KOPT-K1 (cell line): ENCODE results near the gene SSBP3.
"Not testable (repeated sequence)": the region's sequence is repeated elsewhere in the genome, so short reads cannot be mapped to it uniquely, and the experiment has no call there.

ENCODE experiments used
- H3K27ac ChIP-seq: fragments of 200-600 bp; sonication (generic); 2 replicates; pipeline ENCODE4 v1.5.1; 2016; ENCODE audit warnings: antibody characterized with exemption, mild to moderate bottlenecking, low read depth, low read length; ENCODE audit not compliant: poor library complexity, severe bottlenecking
- H3K36me3 ChIP-seq: fragments of 200-600 bp; sonication (generic); 2 replicates; pipeline ENCODE4 v1.5.1; 2017; ENCODE audit warnings: antibody characterized with exemption, mild to moderate bottlenecking, low read length, moderate library complexity; ENCODE audit not compliant: insufficient read depth
- H3K9me3 ChIP-seq: fragments of 200-600 bp; sonication (generic); 2 replicates; pipeline ENCODE4 v1.5.1; 2017; ENCODE audit warnings: antibody characterized with exemption, low read length, mild to moderate bottlenecking; ENCODE audit not compliant: insufficient read depth, poor library complexity, severe bottlenecking

Gene SSBP3

DNA sequence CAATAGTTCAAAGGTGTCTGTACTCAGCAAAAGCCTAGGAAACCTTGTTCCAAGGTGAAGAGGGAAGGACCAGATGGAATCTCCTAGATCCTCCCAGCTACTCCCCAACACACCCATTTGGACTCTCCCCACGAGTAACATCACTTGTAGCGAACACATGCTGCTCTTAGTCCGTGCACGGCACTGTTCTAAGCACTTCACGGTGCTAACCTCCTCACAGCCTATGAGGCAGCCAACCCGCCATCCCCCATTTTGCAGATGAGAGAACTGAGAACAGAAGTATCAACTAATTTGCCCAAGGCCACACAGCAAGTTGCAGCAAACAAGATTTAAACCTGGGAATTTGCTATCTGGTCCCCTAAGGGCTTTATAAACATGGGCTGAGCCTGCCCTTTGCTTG lies 182.0 kb downstream of the SSBP3 start:
- peaks cover 97% of the 10 kb centered on the region for H3K36me3 ChIP-seq
- H3K9me3 ChIP-seq, result no peaks in the 10 kb centered on the region
- no peak overlapping the region for H3K27ac ChIP-seq

DNA sequence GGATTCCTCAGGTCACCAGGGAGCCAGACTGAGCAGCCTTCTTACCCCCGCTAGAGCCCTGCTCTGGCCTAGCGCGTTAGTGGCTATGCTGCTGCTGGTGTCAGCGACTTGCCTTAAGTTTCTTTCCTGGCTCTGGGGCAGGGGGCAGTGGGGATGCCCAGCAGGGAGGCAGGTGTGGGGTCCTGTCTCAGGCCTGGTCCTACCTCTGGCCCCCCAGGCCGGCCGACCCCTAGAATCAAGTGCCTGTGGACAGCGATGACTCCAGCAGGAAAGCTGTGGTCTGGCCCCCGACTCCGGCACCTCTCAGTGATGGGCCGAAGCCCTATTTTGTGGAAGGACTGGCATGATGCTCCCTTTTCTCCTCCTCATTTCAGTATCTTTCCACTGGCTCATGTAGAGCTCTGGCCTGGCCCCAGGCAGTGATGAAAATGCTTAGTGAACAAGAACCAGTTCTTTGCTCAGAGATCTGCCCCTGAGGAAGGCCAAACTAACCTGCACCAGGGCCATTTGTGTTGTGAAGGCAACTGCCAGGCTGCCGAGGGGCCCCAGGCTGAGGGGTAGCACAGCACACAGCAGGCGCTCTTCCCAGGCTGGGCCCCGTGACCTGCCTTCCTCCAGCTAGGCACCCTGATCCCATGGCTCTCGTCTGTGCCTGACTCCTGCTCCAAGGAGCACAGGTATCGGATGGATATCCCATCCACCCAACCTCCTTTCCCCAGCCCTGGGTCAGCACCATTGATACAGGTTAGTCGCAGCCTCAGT lies 182.6 kb downstream of the SSBP3 start:
- H3K36me3 ChIP-seq, result peaks cover 97% of the 10 kb centered on the region
- no peaks in the 10 kb centered on the region for H3K9me3 ChIP-seq
- no peak overlapping the region for H3K27ac ChIP-seq

DNA sequence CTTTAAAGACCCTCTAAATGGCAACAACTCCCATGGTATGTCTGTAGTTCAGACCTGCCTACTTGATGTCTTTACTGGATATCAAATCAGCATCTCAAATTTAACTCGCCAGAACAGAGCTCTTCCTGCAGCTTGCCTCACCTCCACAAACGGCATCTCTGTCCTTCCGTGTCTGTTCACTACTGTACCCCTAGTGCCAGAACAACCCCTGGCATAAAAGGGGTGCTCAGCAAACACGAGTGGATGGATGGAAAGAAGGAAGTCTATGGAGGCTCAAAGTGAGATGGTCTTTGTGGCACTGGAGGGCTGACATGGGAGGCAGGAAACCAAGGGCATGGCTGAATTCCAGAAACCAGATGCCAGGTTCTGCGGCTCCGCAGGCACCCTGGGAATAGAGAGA lies 183.5 kb downstream of the SSBP3 start:
- H3K9me3 ChIP-seq, result no peaks in the 10 kb centered on the region
- H3K27ac ChIP-seq, result no peak overlapping the region
- H3K36me3 ChIP-seq, result peaks cover 97% of the 10 kb centered on the region

DNA sequence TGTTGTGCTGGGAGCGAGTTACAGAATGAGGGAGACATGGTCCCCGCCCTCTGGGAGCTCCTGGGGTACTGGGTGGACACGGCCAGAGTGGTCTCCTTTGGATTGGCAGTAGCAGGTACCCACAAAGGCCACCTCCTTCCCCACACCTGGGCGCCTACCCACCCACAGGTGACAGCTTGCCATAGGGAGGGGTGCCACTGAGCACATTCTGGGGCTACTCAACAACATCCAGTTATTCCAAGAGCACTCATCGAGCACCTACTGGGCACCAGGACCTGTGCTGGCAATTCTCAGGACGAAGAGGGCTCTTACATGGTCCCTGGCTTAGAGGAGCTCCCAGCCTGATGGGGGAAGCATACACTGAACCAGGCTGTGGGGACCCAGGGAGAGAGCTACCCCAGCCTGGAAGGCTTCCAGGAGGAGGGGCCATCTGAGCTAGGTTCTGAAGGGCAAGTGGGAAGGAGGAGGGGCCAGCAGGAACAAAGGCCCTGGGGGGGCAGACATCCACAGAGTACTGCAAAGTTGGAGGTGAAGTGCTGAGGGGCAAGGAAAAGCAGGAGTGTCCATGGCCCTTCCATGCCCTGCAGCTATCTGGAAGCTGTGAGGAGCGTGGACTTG lies 184.2 kb downstream of the SSBP3 start:
- Histone ChIP-seq H3K36me3 (peaks cover 97% of the 10 kb centered on the region), H3K27ac (no peak overlapping the region), H3K9me3 (no peaks in the 10 kb centered on the region)

DNA sequence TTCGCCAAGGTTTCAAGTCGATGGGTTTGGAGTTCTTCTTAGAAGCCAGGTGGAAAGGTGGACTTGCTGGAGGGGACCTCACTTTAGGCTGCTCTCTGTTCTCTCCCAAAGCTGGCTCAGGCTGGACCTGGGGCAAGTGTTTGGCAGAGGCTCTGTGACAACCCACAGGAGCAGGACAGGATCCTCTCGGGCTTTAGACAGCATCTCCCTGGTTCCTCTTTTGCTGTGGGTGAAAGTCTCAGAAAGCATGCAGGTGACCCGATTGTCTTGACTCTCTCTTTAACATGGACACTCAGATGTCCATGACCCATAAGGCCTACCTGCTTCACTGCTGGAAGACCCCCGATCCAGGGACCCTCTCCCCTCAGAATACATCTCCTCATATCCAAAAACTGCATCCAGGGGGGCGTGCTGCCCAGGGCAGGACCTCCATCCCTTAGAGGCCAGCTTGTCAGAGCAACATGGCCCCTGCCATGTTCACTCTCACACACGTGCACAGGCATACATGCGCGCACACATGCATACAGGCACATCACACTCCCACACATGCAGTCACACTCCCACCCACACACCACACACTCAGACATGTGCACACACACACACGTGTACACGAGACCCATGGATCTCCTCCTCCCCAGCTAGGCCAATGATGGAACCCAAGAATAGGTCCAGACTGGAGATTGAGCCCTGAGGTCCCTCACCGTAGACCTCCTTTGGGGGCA lies 184.9 kb downstream of the SSBP3 start:
- H3K27ac ChIP-seq, result no peak overlapping the region
- peaks cover 98% of the 10 kb centered on the region for H3K36me3 ChIP-seq
- H3K9me3 ChIP-seq, result no peaks in the 10 kb centered on the region

DNA sequence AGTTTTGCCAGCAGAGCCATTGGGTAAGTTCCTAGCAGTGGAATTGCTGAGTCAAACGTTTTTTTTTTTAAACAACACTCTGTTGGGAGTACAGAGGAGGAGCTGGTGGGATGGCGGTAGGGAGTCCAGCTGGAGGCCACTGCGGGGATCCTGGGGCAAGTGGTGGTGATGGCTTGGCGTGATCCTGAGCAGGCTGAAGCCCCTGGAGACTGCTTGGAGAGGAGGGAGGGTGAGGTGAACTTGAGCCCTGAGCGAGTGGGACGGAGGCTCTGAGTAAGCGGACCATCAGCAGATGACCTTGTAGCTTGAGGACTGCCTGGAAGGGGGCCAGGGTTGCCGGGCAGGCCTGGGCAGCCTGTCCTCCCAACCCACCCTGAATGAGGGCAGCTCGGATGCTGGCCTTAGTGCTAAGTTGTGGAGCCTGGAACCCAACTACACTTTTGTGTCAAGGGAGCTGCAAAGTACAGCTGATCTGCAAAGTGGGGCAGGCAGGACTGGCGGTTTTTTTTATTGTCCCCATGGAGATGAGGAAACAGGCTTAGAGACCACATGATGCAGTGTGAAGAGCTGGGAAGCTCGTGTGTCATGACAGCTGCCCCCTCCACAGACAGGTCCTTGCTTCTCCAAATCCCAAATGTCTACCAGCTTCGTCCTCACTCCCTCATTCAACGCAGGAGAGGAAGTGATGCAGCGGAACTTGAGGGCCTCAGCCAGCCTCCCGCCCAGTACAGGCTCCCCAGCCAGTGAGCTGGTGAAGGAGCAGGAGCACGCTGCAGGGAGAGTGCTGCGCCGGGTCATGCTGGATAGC lies 186.0 kb downstream of the SSBP3 start:
- peaks cover 98% of the 10 kb centered on the region for H3K36me3 ChIP-seq
- H3K27ac ChIP-seq, result no peak overlapping the region
- no peaks in the 10 kb centered on the region for H3K9me3 ChIP-seq

DNA sequence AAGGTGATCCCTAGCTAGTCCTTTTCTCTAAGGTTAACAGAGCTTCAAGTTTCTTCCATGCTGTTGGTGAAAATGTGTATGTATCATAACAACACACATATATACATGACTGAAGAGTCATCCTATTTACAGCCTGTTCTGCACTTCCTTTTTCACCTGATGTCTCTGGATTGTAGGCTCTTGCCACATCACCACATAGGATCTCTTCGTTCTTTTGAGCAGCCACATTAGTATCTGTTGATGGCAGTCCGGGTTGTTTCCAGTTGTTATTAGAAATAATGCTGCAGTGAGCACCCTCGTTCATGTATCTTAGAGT lies 186.5 kb downstream of the SSBP3 start:
- no peaks in the 10 kb centered on the region for H3K9me3 ChIP-seq
- no peak overlapping the region for H3K27ac ChIP-seq
- peaks cover 98% of the 10 kb centered on the region for H3K36me3 ChIP-seq

DNA sequence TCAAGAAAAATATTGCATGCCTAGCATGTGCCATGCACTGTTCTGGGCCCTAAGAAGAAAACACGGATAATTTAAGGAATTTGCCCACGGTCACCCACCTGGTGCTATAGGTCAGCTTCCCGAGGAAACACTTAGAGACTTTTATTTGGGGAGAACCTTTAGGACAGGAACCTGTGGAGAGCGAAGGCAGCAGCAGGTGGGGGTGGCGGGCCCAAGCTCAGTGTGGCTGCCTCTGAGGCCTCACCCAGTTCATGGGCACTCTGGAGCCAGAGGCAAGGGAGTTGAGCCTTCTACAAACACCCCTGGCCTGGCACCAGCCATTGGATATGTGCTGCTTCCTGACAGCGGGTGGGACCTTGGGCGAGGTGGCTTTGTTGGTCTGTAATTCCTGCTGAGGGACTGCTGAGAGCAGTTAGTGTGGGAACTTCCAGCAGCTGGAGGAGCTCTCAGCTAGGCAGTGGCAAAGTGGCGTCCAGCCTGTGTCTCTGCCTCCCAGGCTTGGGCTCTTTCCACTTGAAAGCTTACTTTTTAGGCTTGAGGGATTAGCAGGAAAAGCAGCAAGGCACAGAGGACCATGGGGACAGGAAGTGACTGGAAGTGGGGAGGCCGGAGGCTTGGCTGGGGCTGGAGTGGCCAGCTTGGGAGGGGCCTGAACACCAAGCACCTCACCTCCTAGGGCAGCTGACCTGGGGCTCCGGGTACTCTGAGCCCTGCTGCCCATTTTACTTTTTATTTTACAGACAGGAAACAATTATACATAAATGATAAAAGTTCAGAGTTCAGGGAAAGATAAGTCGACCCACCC lies 187.1 kb downstream of the SSBP3 start:
- H3K36me3 ChIP-seq, result peaks cover 98% of the 10 kb centered on the region
- no peak overlapping the region for H3K27ac ChIP-seq
- no peaks in the 10 kb centered on the region for H3K9me3 ChIP-seq

DNA sequence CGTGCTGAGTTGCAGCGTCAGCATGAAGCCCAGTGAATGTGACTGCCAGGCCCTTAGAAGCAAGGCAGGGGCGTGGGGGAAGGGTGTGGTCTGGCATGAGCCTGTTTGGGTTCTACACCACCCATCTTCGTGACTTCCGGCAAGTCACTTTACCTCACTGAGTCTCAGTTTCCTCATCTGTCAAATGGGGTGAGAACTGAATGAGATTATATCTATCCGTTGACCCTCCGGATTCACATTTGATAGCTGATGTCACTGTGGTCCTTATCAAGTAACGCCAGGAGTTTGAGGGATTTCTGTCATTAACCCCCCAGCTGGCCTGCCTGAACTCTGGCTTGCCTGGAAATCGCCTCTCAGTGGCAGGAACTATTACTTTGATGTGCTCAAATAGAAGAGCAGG lies 190.7 kb downstream of the SSBP3 start:
- no peaks in the 10 kb centered on the region for H3K9me3 ChIP-seq
- H3K36me3 ChIP-seq, result peaks cover 100% of the 10 kb centered on the region

DNA sequence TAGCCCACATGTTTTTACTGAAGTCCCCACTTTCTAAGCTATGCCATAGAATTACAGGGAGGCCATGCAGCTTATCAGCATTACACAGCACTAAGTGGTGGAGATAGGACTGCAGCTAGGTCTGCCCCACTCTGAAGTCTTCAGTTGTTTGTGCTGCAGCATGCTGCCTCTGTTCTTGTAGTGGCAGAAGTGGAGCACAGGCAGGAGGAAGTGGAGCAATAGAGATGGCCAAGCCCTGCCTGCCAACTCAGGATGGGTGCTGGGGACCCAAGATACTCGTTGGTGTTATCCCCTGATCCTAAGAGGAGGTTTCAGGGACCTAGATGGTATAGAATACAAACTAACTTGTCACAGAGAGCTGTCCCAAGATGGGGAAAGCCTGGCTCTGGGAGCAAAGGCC lies 193.3 kb downstream of the SSBP3 start:
- no peak overlapping the region for H3K27ac ChIP-seq
- H3K9me3 ChIP-seq, result no peaks in the 10 kb centered on the region
- peaks cover 100% of the 10 kb centered on the region for H3K36me3 ChIP-seq

More for the DNA sequence above, 190.7 kb downstream of the SSBP3 start:
- H3K27ac ChIP-seq, result no peak overlapping the region

DNA sequence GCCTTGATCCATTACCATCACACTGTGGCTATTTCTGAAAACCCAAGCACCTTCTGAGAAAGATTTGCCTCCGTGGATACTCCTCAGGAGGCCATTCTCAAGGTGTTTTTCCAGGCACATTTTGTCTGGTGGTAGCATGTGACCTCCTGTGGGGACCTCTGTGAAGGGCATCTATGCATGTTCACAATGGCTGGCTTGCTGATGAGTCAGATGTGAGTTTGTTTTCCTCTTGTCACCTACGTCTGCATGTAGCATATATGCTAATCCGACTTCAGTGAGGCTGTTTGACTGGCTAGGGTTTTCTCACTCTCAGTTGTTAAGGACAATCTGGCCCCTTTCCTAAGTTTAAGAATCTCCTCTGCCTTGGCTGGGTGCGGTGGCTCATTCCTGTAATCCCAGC lies 198.3 kb downstream of the SSBP3 start:
- H3K27ac ChIP-seq, H3K9me3 ChIP-seq: not testable (repeated sequence)
- peaks cover 95% of the 10 kb centered on the region for H3K36me3 ChIP-seq

DNA sequence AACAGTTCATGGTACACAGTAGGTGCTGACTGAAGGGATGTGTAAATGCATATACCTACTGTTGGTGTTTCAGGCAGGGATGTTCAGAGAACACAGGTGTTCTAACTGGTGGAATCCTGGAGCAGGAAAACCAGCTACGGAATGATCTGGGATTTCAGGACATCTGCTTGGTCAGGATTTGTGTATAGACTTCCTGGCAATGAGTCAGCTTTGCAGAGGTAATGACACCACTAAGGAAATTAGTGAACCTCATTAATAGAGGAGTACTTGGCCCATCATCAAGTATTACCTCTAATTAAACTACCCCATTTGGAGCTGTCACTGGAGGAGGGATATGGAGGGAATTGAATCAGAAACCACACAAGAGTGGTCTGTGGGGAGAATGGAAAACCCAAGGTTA lies 198.9 kb downstream of the SSBP3 start:
- Histone ChIP-seq H3K9me3 (no peaks in the 10 kb centered on the region), H3K36me3 (peaks cover 95% of the 10 kb centered on the region), H3K27ac (no peak overlapping the region)

DNA sequence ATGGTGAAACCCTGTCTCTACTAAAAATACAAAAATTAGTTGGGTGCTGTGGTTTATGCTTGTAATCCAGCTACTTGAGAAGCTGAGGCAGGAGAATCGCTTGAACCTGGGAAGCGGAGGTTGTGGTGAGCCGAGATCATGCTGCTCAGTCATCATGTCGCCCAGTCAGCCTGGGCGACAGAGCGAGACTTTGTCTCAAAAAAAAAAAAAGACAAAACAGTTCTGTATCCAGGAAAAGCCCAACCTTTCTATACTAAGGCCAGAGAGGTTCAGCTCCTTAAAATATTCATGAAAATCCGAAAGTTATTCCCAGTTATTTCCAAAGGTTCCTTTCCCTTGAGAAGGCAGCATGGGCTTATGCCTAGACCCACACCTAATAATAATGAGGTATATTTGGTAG lies 202.0 kb downstream of the SSBP3 start:
- peaks cover 65% of the 10 kb centered on the region for H3K36me3 ChIP-seq
- H3K9me3 ChIP-seq, result no peaks in the 10 kb centered on the region
- no peak overlapping the region for H3K27ac ChIP-seq

DNA sequence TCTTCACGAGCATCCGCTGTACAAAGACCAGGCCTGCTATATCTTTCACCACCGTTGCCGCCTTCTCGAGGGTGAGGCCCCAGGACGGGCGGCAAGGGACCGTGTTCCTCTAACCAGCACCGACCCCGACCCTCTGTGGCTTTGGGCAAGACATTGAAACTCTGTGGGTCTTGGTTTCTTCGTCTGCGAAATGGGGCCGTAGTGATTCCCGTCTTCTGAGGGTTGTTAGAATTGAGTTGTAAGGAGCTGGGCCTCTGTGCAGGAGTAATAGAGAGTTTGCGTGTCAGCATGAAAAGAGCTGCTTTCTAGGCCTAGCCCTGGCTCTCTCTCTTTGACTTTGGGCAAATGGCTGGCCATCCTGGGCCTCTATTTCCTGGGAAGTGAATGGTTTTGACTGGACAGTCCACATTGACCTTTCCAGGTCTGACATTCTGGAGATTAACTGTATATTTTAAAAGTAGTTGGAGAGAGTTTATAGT lies 205.6 kb downstream of the SSBP3 start:
- Histone ChIP-seq H3K27ac (peak overlapping the region; percentile 76), H3K9me3 (no peaks in the 10 kb centered on the region), H3K36me3 (peaks cover 34% of the 10 kb centered on the region)
